HG03460 (cell line): ENCODE data around the gene SNX24.
"Not testable (repeated sequence)": the region's sequence is repeated elsewhere in the genome, so short reads cannot be mapped to it uniquely, and the experiment has no call there.

ENCODE experiments used
- ATAC-seq: cut with Tn5 transposase; IDR thresholded peaks from one replicate; pipeline ENCODE4 v1.9.1; 2021; ENCODE audit not compliant: unreplicated experiment

The SNX24 gene

GRCh38 chr5:122957457-122957856, 112.0 kb downstream of the SNX24 start:
- ATAC-seq = no peak

- no peak for ATAC-seq
These were observed 114.5 kb downstream of the SNX24 start for GRCh38 chr5:122959740-122960445.

- ATAC-seq = no peak
These were observed 117.9 kb downstream of the SNX24 start for GRCh38 chr5:122963305-122963704.

GRCh38 chr5:122965111-122965510, 119.7 kb downstream of the SNX24 start:
- no peak for ATAC-seq

- peak; percentile 34 for ATAC-seq
These were observed 121.7 kb downstream of the SNX24 start for GRCh38 chr5:122967085-122967484.

- ATAC-seq = peak; percentile 94
These were observed 122.2 kb downstream of the SNX24 start for GRCh38 chr5:122967625-122968024.

- not testable (repeated sequence) for ATAC-seq
These were observed 122.6 kb downstream of the SNX24 start for GRCh38 chr5:122968056-122968455.

GRCh38 chr5:122971333-122971732, 125.9 kb downstream of the SNX24 start:
- no peak for ATAC-seq

- ATAC-seq = no peak
These were observed 127.5 kb downstream of the SNX24 start for GRCh38 chr5:122972877-122973276.

GRCh38 chr5:122973759-122974158, 128.3 kb downstream of the SNX24 start:
- ATAC-seq = not testable (repeated sequence)

GRCh38 chr5:122974251-122974650, 128.8 kb downstream of the SNX24 start:
- not testable (repeated sequence) for ATAC-seq

- no peak for ATAC-seq
These were observed 131.9 kb downstream of the SNX24 start for GRCh38 chr5:122977319-122977718.

- no peak for ATAC-seq
These were observed 132.7 kb downstream of the SNX24 start for GRCh38 chr5:122978068-122978467.

GRCh38 chr5:122978644-122979297, 133.4 kb downstream of the SNX24 start:
- ATAC-seq = no peak

GRCh38 chr5:122981846-122982245, 136.4 kb downstream of the SNX24 start:
- no peak for ATAC-seq

- no peak for ATAC-seq
These were observed 137.0 kb downstream of the SNX24 start for GRCh38 chr5:122982376-122982775.

- ATAC-seq = peak; percentile 46
These were observed 139.0 kb downstream of the SNX24 start for GRCh38 chr5:122984425-122984824.

- ATAC-seq = no peak
These were observed 139.7 kb downstream of the SNX24 start for GRCh38 chr5:122985006-122985700.

GRCh38 chr5:122985954-122986721, 140.7 kb downstream of the SNX24 start:
- ATAC-seq = peak; percentile 94

- ATAC-seq = no peak
These were observed 150.7 kb downstream of the SNX24 start for GRCh38 chr5:122996091-122996490.

GRCh38 chr5:122997294-122997693, 151.9 kb downstream of the SNX24 start:
- no peak for ATAC-seq
